Lung (tissue), 12 donors: ENCODE measurements around the gene RASAL2. TPM values are rescaled to one million over a fixed set of nuclear protein-coding genes. Genes with fewer than 3 reads are reported as not detected.

Experiments used
- ATAC-seq: fragments of 200-7000 bp; cut with Tn5 transposase; one replicate; pipeline ENCODE4 v1.9.1; 2020; ENCODE audit warnings: moderate number of reproducible peaks; ENCODE audit not compliant: insufficient read depth, low FRiP score
- DNase-seq, 3 donors: peaks; one replicate each; pipeline ENCODE4 v3.0.0-alpha.2; 2013 to 2017
- H3K27ac ChIP-seq, 2 donors: one replicate each; pipeline ENCODE4 v1.5.1; 2013; ENCODE audit warnings: mild to moderate bottlenecking in 2 of 2, moderate library complexity in 2 of 2, control low read depth in 1 of 2, inconsistent platforms in 1 of 2, low read depth in 1 of 2, low read length in 1 of 2
- H3K27me3 ChIP-seq, 3 donors: one replicate each; pipeline ENCODE4 v1.5.1; 2013; ENCODE audit warnings: low read length in 2 of 3; ENCODE audit not compliant: control insufficient read depth in 3 of 3, insufficient read depth in 3 of 3
- H3K36me3 ChIP-seq, 4 donors: one replicate each; pipeline ENCODE4 v1.5.1; 2013; ENCODE audit warnings: low read length in 4 of 4, mild to moderate bottlenecking in 1 of 4, moderate library complexity in 1 of 4; ENCODE audit not compliant: control insufficient read depth in 4 of 4, insufficient read depth in 4 of 4
- H3K4me1 ChIP-seq, 5 donors: one replicate each; pipeline ENCODE4 v1.5.1; 2013; ENCODE audit warnings: low read length in 5 of 5, mild to moderate bottlenecking in 2 of 5, moderate library complexity in 1 of 5; ENCODE audit not compliant: control insufficient read depth in 5 of 5, insufficient read depth in 5 of 5
- H3K4me3 ChIP-seq: one replicate; pipeline ENCODE4 v1.5.1; 2013; ENCODE audit warnings: mild to moderate bottlenecking, control low read depth, moderate library complexity
- H3K9ac ChIP-seq, 2 donors: one replicate each; pipeline ENCODE4 v1.5.1; 2013; ENCODE audit warnings: low read length in 2 of 2, control low read depth in 1 of 2; ENCODE audit not compliant: insufficient read depth in 1 of 2
- H3K9me3 ChIP-seq, 4 donors: one replicate each; pipeline ENCODE4 v1.5.1; 2013; ENCODE audit warnings: low read length in 3 of 4, mild to moderate bottlenecking in 1 of 4, moderate library complexity in 1 of 4; ENCODE audit not compliant: control insufficient read depth in 4 of 4, insufficient read depth in 3 of 4
- WGBS, 2 donors: extraction: QIAGEN DNeasy Blood & Tissue Kit; methylation state at CpG; one replicate each; pipeline ENCODE4 v1.1.7; 2013; 5-methylcytosine and 5-hydroxymethylcytosine counted together
- polyA plus RNA-seq, 2 donors: library from polyadenylated mRNA; stranded (reverse); fragments of 200-250 nt; gene quantifications; one replicate each; pipeline ENCODE4 v1.2.1, GENCODE V29; 2013
- total RNA-seq, 2 donors: library from RNA; depleted of rRNA in 1 of 2; stranded (reverse); fragments of >200 nt in 1 of 2; gene quantifications; one replicate each; pipeline ENCODE4 v1.2.1, GENCODE V29; 2014 to 2021
- TF ChIP-seq, protein P1 (sequence below): IDR thresholded peaks from 2 replicates; pipeline ENCODE4 v1.5.1; 2012; ENCODE audit warnings: mild to moderate bottlenecking; ENCODE audit errors: control extremely low read depth, extremely low read depth
- donor health status: control.
- donor health status: control.
- donor health status: Bipolar disorder and iron deficiency.
- donor health status: healthy.
- donor health status: DM: yes; HTN: yes; CAD: no.

RASAL2 gene
- total and polyA plus RNA-seq, 4 donors = 4.9 to 34.8 (median 15.8) TPM

DNA sequence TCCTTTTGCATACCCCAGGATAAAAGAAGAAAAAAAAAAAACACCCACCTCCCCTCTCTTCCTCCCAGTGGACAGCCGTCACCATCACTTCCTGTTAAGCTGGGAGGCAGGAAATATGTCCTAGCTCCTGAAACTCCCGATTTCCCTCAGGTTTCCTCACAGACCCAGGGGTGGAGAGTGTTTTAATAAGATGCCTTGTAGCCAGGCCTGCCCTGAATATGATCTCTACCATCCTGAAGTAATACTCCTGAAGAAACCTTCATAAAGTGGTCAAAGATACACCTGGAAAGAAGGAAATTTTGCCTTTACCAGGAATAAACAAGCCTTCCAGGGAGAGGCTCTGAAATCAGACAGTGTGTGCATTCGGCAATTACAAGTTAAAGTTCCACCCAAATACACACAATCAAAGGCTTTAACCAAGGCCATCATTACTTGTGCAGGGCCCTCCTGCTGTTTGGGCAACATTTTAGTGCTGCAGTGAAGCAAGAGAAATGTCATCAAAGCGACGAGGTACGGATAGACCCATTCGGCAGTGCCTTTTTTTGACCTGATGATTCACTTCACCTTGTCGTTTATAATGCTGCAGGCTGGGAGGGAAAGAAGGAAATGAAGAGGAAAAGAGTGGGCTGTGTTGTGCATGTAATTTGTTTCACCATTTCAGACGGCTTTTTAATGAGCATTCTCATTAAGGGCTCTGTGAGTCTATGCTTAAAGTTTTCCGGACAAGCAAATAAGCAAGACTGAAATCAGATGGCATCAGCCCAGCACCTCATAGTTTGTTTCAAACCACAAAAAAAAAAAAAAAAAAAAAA, 41.0 kb upstream of the RASAL2 start:
- Histone ChIP-seq H3K27me3 (no peaks in the 10 kb centered on the region), H3K36me3 (no peaks in the 10 kb centered on the region), H3K9ac (no peak overlapping the region), H3K4me3 (no peak overlapping the region), H3K27ac (peak overlapping the region; percentile 55 to 71), H3K9me3 (no peaks in the 10 kb centered on the region), H3K4me1 (peaks cover 0 to 22% (median 15%) of the 10 kb centered on the region in 5 donors)
- 41 to 46% methylated on average over 10 of the region's 10 CpGs for WGBS, 2 donors
- DNase-seq = peak; percentile 39 to 90 (median 80)
- TF ChIP-seq, protein P1, sequence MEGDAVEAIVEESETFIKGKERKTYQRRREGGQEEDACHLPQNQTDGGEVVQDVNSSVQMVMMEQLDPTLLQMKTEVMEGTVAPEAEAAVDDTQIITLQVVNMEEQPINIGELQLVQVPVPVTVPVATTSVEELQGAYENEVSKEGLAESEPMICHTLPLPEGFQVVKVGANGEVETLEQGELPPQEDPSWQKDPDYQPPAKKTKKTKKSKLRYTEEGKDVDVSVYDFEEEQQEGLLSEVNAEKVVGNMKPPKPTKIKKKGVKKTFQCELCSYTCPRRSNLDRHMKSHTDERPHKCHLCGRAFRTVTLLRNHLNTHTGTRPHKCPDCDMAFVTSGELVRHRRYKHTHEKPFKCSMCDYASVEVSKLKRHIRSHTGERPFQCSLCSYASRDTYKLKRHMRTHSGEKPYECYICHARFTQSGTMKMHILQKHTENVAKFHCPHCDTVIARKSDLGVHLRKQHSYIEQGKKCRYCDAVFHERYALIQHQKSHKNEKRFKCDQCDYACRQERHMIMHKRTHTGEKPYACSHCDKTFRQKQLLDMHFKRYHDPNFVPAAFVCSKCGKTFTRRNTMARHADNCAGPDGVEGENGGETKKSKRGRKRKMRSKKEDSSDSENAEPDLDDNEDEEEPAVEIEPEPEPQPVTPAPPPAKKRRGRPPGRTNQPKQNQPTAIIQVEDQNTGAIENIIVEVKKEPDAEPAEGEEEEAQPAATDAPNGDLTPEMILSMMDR = no peak
- no peak for ATAC-seq

DNA sequence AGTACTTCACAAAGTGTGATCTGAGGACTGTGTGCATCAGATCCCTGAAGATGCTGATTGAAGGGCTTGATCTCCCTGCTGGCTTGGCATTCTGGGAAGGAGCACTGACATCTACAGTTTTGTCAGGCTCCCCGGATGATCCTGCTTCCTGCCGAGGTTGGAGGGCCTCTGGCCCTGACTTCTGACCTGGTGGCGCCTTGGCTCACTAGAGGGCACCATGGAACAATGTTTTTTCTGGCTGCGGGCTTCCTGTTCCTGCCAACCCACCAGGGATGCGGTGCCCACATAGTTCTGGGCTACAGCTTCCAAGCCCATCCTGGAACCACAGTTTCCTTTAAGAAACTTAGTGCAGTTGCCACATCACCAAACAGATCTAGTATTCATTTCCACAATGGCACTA, 38.8 kb upstream of the RASAL2 start:
- no peak overlapping the region for H3K27ac ChIP-seq
- H3K9ac ChIP-seq = no peak overlapping the region
- 7 to 10% methylated on average over 5 of the region's 5 CpGs for WGBS, 2 donors
- no peak overlapping the region for H3K4me3 ChIP-seq
- TF ChIP-seq, protein P1 = no peak
- no peak for DNase-seq
- peaks cover 0 to 37% (median 14%) of the 10 kb centered on the region in 5 donors for H3K4me1 ChIP-seq
- H3K9me3 ChIP-seq = no peaks in the 10 kb centered on the region
- peak; percentile 77 for ATAC-seq
- H3K27me3 ChIP-seq = no peaks in the 10 kb centered on the region
- no peaks in the 10 kb centered on the region for H3K36me3 ChIP-seq

DNA sequence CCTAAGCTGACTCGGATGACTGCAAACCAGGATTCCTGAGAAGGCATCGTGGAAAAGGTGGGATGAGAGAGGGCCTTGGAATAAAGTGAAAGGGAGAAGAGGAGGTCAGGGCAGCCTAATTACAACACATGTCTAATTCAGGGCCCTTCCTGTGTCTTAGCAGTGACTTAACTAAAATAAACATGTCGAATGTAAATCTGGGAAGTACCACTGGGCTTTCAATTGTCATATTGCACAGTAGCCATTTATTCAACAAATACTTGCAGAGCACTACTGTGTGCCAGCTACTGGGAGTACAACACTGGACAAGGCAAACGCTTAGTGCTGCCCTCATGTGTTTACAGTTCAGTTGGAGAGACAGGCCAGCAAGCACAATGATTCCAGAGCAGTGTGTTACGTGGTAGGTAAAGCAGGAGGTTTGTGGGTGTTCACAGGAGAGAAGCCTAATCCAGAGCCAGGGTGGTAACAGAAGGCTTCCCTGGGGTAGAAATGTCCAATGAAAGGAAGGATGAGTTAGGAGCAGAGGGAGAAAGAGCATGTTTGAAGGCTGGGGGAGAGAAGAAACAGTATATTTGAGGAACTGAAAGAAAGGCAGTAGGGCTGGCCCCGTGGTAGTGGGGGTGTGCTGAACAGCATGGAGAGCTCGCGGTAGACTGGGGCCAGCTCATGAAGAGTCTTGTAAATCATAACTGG, 38.0 kb upstream of the RASAL2 start:
- peak in 1 of 3 donors; percentile 23 for DNase-seq

More for the DNA sequence above, 38.0 kb upstream of the RASAL2 start:
- no peaks in the 10 kb centered on the region for H3K36me3 ChIP-seq
- peak overlapping the region; percentile 47 to 85 for H3K27ac ChIP-seq
- H3K4me1 ChIP-seq = peaks cover 0 to 37% (median 16%) of the 10 kb centered on the region in 5 donors
- no peak overlapping the region for H3K4me3 ChIP-seq
- no peak for ATAC-seq
- WGBS, 2 donors = 48 to 54% methylated on average over 8 of the region's 8 CpGs
- H3K27me3 ChIP-seq = no peaks in the 10 kb centered on the region
- TF ChIP-seq, protein P1 = no peak
- no peak overlapping the region for H3K9ac ChIP-seq
- no peaks in the 10 kb centered on the region for H3K9me3 ChIP-seq
